ENCODE measurements around the gene PHETA2.
"Not testable (repeated sequence)": the region's sequence is repeated elsewhere in the genome, so short reads cannot be mapped to it uniquely, and the experiment has no call there.

The PHETA2 gene

DNA sequence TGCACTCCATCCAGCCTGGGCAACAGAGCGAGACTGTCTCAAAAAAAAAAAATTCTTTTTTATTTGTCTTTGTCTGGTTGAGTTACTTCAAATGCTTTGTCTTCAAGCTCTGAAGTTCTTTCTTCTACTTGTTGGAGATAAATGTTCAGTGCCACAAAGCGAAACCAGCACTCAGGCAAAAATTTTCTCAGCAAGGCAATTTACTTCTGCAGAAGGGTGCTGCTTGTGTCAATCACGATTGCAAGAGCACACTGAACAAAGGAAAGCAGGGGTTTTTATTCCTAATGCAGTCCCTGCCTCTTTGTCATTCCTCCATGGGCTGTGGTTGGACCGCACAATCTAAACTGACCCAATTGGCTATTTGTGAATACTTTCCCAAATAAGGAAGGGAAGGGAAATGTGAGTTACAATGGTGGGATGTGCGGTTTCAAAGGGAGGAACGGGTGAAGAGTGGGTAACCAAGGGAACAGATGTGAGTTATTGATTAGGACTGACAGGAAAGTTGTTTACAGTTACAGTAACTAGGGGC lies 30.3 kb downstream of the PHETA2 start:
- DNase-seq (ENCODE audit: low read depth in 2 of 2), result not testable (repeated sequence)

DNA sequence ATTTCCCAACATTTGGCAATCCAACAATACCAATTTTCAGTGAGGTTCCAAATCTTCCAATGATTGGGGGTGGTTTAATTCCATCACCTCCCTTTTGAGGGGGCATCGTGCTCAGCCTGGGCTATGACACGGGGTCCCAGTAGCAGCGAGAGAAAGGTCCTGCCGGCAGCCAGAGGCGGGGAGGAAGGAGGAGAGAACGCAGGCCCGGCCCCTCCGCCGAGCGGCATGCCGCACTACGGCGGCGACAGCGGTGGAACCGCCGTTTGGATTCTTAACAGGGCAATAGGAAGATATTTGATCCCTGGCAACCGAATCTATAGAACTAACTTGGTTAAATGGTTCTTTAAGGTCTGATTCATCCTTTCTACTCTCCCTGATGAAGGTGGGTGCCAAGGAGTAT lies 34.8 kb downstream of the PHETA2 start:
- DNase-seq (ENCODE audit: low read depth in 2 of 2), result no peak

DNA sequence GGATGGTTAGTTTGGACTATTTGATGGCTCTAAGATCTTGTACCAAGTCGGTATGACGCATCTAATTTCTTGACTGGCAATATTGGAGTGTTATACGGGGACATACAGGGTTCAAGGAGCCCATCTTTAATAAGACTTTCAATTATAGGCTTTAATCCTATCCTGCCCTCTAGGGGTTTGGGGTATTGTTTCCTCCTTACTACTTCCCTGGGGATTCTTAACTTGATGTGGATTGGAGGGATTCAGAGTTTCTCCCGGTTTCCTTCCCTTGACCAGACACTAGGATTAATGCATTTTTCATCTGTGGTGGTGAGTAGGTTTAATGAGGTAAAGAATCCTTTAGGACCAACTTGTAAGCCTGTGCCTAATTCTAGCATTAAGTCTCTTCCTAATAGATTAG lies 37.8 kb downstream of the PHETA2 start:
- DNase-seq (ENCODE audit: low read depth in 2 of 2), result no peak

DNA sequence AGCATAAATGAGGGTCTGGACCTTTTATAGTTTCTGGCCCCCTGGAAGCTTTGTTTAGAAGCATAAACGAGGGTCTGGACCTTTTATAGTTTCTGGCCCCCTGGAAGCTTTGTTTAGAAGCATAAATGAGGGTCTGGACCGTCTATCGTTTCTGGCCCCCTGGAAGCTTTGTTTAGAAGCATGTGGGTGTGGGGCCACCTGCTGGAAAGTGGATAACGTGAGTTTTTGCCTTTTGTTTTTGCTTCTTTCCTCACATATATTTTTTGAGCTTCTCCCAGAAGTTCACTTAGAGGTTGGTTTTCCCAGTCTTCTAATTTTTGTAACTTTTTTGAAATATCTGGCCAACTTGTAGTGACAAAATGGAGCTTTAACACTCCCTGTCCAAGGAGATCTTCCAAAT lies 38.7 kb downstream of the PHETA2 start:
- not testable (repeated sequence) for DNase-seq (ENCODE audit: low read depth in 2 of 2)

DNA sequence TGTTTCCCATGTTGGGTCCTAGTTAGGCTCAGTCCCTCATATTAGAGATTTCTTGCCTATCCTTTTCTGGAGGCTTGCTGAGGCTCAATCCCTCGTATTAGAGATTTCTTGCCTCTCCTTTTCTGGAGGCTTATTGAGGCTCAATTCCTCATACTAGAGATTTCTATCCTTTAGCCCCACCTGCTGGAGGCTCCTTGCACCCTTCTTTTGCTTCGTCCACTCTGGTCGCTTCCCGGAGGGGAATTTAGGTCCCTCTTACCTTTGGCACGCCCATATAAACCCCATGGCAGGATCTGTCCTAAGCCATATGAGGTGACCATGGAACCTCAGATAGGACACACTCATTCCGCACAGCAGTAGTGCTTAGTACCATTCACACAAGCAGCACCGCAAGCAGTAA lies 40.7 kb downstream of the PHETA2 start:
- DNase-seq (ENCODE audit: low read depth in 2 of 2), result no peak

DNA sequence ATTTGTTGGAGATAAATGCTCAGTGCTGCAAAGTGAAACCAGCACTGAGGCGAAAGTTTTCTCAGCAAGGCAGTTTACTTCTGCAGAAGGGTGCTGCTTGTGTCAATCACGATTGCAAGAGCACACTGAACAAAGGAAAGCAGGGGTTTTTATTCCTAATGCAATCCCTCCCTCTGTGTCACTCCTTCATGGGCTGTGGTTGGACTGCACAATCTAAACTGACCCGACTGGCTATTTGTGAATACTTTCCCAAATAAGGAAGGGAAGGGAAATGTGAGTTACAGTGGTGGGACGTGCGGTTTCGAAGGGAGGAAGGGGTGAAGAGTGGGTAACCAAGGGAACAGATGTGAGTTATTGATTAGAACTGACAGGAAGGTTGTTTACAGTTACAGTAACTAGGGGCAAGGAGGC lies 41.4 kb downstream of the PHETA2 start:
- DNase-seq (ENCODE audit: low read depth in 2 of 2), result not testable (repeated sequence)

DNA sequence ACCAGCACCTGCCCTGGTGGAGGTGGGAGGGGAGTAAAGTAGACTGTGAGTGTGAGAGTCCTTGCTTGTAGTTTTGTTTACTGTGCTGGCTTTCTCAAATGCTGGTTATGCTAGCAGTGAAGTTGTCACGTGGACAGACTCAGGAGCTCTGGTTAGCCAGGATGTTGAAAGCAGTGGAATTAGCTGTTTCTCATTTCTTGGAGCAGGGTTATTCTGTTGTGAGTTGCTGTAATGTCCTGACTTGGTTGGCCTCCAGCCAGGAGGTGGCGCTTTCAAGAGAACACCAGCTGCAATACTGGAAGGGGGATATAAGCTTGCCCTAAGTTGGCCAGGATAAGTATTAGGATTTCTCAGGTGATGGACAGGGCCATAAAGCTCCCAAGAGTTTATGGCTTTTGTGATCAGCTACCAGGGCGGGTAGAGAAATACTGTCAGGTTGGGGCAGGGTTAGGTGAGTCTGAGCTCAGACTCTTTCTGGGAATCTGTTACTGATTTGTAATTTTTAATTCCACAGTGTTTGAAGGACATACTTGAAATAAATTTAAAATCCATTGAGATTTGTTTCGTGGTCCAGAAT lies 42.9 kb downstream of the PHETA2 start:
- no peak for DNase-seq (ENCODE audit: low read depth in 2 of 2)

DNA sequence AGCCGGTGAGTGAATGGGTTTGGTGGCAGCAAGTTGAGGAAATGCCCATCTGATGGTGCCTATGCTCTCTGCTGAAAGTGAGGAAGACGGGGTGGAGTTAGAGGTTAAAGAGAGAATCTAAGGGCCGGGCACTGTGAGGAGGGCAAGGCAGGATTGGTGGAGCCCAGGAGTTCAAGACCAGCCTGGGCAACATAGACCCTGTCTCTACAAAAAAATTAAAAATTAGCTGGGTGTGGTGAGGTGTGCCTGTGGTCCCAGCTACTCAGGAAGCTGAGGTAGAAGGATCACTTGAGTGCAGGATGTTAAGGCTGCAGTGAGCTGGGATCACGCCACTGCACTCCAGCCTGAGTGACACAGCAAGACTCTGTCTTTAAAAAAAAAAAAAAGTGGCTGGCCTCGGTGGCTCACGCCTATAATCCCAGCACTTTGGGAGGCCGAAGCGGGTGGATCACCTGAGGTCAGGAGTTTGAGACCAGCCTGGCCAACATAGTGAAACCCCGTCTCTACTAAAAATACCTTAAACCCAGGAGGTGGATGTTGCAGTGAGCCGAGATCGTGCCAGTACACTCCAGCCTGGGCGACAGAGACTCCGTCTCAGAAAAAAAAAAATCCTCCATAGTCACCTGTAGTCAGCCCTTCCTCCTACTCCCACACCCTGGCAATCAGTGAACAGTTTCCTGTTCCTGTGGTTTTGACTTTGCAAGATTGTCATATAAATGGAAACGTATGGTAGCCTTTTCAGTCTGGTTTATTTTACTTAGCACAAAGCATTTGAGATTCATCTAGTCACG lies 46.4 kb downstream of the PHETA2 start:
- peak in 1 of 2 donors; percentile 32 for DNase-seq (ENCODE audit: low read depth in 2 of 2)

DNA sequence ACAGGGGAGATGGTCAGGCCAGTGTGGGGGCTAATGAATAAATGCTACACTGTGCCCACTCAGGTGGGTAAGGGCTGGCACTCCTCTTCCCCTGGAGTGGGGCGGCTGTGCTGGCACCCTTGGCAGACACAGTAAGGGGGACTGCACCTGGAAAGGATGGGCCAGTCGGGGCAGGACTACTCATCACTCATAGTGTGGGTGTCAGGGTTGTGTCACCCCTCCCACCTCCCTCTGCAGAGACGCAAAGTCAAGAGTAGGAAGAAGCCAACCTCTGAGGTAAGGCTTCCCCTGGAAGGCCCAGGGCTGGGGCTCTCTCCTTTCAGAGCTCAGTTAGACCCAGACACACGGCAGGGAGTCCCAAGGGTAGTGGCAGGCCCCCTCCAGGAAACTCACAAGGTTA lies 49.5 kb downstream of the PHETA2 start:
- not testable (repeated sequence) for DNase-seq (ENCODE audit: low read depth in 2 of 2)

DNA sequence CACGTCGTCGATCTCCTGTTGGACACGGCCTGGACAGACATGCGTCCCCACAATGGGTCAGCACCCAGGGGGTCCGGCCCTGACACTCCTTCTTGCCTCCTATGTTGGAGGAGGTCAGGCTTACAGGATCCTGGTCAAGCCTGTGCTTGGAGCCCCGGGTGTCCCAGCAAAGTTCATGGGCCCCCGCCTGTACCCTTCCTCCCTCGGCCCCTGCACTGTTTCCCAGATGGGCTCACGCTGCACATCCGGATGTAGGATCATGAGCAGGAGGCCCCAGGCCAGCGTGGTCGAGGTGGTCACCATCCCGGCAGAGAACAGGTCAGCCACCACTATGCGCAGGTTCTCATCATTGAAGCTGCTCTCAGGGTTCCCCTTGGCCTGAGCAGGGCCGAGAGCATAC lies 53.6 kb downstream of the PHETA2 start:
- no peak for DNase-seq (ENCODE audit: low read depth in 2 of 2)

DNA sequence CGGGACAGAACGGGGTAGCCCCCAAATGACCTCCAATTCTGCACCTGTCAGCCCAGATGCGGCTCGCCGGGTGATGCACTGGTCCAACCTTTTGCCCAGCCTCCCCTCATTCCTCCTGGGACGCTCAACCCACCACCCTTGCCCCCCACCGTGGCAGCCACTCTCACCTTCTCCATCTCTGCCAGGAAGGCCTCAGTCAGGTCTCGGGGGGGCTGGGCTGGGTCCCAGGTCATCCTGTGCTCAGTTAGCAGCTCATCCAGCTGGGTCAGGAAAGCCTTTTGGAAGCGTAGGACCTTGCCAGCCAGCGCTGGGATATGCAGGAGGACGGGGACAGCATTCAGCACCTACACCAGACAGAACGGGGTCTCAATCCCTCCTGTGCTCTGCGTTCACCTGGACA lies 54.0 kb downstream of the PHETA2 start:
- DNase-seq (ENCODE audit: low read depth in 2 of 2), result not testable (repeated sequence)
